Measurements from ENCODE around the gene GPR6. TPM values are rescaled to one million over a fixed set of nuclear protein-coding genes. Genes with fewer than 3 reads are reported as not detected.

GPR6 gene
- total and polyA plus RNA-seq, 9 of the 15 experiments (the other 6 are each of a cell fraction or from before 2014, with no cell fraction given) = not detected

DNA sequence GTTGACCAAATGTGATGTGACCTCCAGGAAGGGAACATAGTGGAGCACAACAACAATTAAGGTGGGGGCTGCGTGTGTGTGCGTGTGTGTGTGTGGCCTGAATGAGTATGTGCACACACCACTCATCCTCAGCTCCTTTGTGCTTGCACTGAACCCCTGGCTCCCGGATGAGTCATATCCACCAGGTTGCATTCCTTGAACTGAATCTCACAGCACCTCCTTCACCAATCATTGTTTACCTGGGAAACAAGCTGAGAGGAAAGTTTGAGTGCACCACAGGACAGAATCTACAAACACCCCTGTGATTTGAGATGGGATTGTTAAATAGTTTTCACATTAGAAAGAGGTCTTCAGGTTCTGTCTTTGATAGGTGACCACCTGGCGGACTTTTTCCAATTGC lies 33.7 kb upstream of the GPR6 start:
- H3K4me1 ChIP-seq (replicated peaks in 1 of 2; ENCODE audit: control insufficient read depth in 2 of 2, insufficient read depth in 2 of 2, low read length in 2 of 2) = no peaks in the 10 kb centered on the region
- WGBS (ENCODE audit: insufficient coverage, low coverage, missing lambda C conversion rate) = 0% methylated on average over 4 of the region's 4 CpGs
- no peak for TF ChIP-seq ZNF24 (IDR thresholded peaks at IDR 0.05)
- no peak for TF ChIP-seq PTBP1 (IDR thresholded peaks at IDR 0.05; ENCODE audit: low read depth, low read length)
- TF ChIP-seq SMARCB1 (IDR thresholded peaks at IDR 0.05; ENCODE audit: insufficient read length, low read depth) = no peak
- no peak for TF ChIP-seq ARHGAP35 (IDR thresholded peaks at IDR 0.05; ENCODE audit: partially characterized antibody)
- TF ChIP-seq CREB1 (IDR thresholded peaks at IDR 0.05) = no peak
- TF ChIP-seq CREB1 (CRISPR knock-in tag; IDR thresholded peaks at IDR 0.05) = no peak
- no peak for TF ChIP-seq ATF1 (CRISPR knock-in tag; IDR thresholded peaks at IDR 0.05)
- no peak for TF ChIP-seq ATF1 (tag; IDR thresholded peaks at IDR 0.05)
- no peak for TF ChIP-seq TCF7 (IDR thresholded peaks at IDR 0.05; ENCODE audit: borderline replicate concordance)
- no peak for TF ChIP-seq SP1 (CRISPR knock-in tag; IDR thresholded peaks at IDR 0.05)
- no peak for TF ChIP-seq SREBF2 (CRISPR knock-in tag; IDR thresholded peaks at IDR 0.05)
- H3K9me1 ChIP-seq (ENCODE audit: control insufficient read depth, insufficient read depth, low read length) = no peaks in the 10 kb centered on the region
- H3K9ac ChIP-seq (ENCODE audit: insufficient read depth in 1 of 2, low read depth in 2 of 2, low read length in 2 of 2) = no peak overlapping the region
- POLR2A ChIA-PET = interaction anchor here (0.7 to 0.9 kb wide), 2 partner anchors 27 to 163 kb away, joined by 3 read pairs; no protein-coding TSS in a partner anchor
- no peak overlapping the region for H3K4me3 ChIP-seq
- H3K27ac ChIP-seq (ENCODE audit: extremely low read depth, low read depth, low read length) = no peak overlapping the region
- CTCF ChIA-PET (ENCODE audit: low intra/inter-chr PET ratio) = no interaction called here
- no peaks in the 10 kb centered on the region for H3K79me2 ChIP-seq (ENCODE audit: control insufficient read depth, insufficient read depth, low read length)
- no peaks in the 10 kb centered on the region for H3K36me3 ChIP-seq (ENCODE audit: control insufficient read depth, insufficient read depth, low read length)
- H3K4me2 ChIP-seq (ENCODE audit: insufficient read depth, low read length) = no peak overlapping the region
- intact Hi-C loops (cut with micrococcal nuclease) (no loop called here), in situ Hi-C loops (cut with MboI) (no loop called here)
- no peaks in the 10 kb centered on the region for H4K20me1 ChIP-seq (replicated peaks; ENCODE audit: control insufficient read depth, insufficient read depth, low read length)
- no peak overlapping the region for H2AFZ ChIP-seq (ENCODE audit: low read depth, low read length)
- H3K9me3 ChIP-seq (replicated peaks; ENCODE audit: control insufficient read depth, insufficient read depth, low read depth, low read length) = no peaks in the 10 kb centered on the region
- BruUV-seq (replicated peaks) = no TSS peak
- FAIRE-seq (no peak), ATAC-seq (no peak), DNase-seq (ENCODE audit: extremely low read depth in 1 of 4, low spot score in 3 of 4) (no peak)
- peaks cover 4 to 10% of the 10 kb centered on the region in 2 experiments; a peak in 4 of 5 replicates for H3K27me3 ChIP-seq (ENCODE audit: control insufficient read depth in 2 of 2, insufficient read depth in 2 of 2, low read length in 2 of 2)
